Transverse colon (tissue), 4 donors: ENCODE measurements around the gene SFXN2. TPM values are rescaled to one million over a fixed set of nuclear protein-coding genes. Genes with fewer than 3 reads are reported as not detected.
"Not testable (repeated sequence)": the region's sequence is repeated elsewhere in the genome, so short reads cannot be mapped to it uniquely, and the experiment has no call there.

Experiments used
- DNase-seq: peaks from one replicate; pipeline ENCODE4 v3.0.0-alpha.2; 2019
- H3K27ac ChIP-seq, 4 donors: fragments of 200-600 bp; sonication (generic); 2 replicates each; pipeline ENCODE4 v1.5.1; 2016 to 2018; ENCODE audit warnings: inconsistent platforms in 4 of 4
- H3K27me3 ChIP-seq: fragments of 200-600 bp; sonication (generic); 2 replicates; pipeline ENCODE4 v1.5.1; 2017; ENCODE audit warnings: inconsistent platforms
- H3K36me3 ChIP-seq, 4 donors: fragments of 200-600 bp; sonication (generic); 2 replicates each; pipeline ENCODE4 v1.5.1; 2017 to 2019; ENCODE audit warnings: inconsistent platforms in 4 of 4
- H3K4me1 ChIP-seq, 4 donors: fragments of 200-600 bp; sonication (generic); 2 replicates each; pipeline ENCODE4 v1.5.1; 2017 to 2020; ENCODE audit warnings: inconsistent platforms in 4 of 4
- H3K4me3 ChIP-seq, 4 donors: fragments of 200-600 bp; sonication (generic); 1 replicate in 1 of 4; 2 replicates in 3 of 4; pipeline versions ENCODE4 v1.5.1 to v1.6.1; 2017 to 2019; ENCODE audit warnings: inconsistent platforms in 4 of 4
- H3K9me3 ChIP-seq, 2 donors: fragments of 200-600 bp; sonication (generic); 2 replicates each; pipeline ENCODE4 v1.5.1; 2017 to 2019; ENCODE audit warnings: inconsistent platforms in 2 of 2
- EP300 ChIP-seq: sonication (generic); formaldehyde crosslinking; IDR thresholded peaks from one replicate; pipeline ENCODE4 v1.6.1; 2017; ENCODE audit warnings: antibody characterized with exemption, low read depth
- POLR2A ChIP-seq: fragments of 450-650 bp; IDR thresholded peaks from one replicate; pipeline ENCODE4 v1.6.1; 2016; ENCODE audit warnings: antibody characterized with exemption, mild to moderate bottlenecking, moderate library complexity
- POLR2AphosphoS5 ChIP-seq, 3 donors: sonication (generic); formaldehyde crosslinking; IDR thresholded peaks; one replicate each; pipeline ENCODE4 v1.6.1; 2016; ENCODE audit warnings: antibody characterized with exemption in 3 of 3
- WGBS, 2 donors: methylation state at CpG; one replicate each; pipeline ENCODE4 v1.1.5; 2018; ENCODE audit warnings: low coverage in 1 of 2; 5-methylcytosine and 5-hydroxymethylcytosine counted together
- in situ Hi-C, 4 donors: fragments of 200-750 bp; cut with MboI; loops; one replicate each; pipeline versions ENCODE4 v1.15.0 to v1.15.1; 2017; ENCODE audit warnings: low sequenced_read_pairs in 3 of 4, low pct_ligation_motif_present in 1 of 4, low pct_unique_long_range_greater_than_20kb in 1 of 4
- intact Hi-C: fragments of 100-400 bp; cut with DNase I; formaldehyde crosslinking; loops from one replicate; pipeline ENCODE4 v1.15.1; 2023; ENCODE audit warnings: low total_unique reads
- total RNA-seq, 4 donors: library from RNA; depleted of rRNA; stranded (reverse); fragments of >200 nt; gene quantifications; one replicate each; pipeline ENCODE4 v1.1.0, GENCODE V29; 2016
- TF ChIP-seq, protein P1 (sequence below), 5 experiments: fragments of 200-600 bp in 3 of 5; fragments of 450-650 bp in 2 of 5; sonication (generic) in 3 of 5; IDR thresholded peaks; 1 replicate in 2 of 5; 2 replicates in 3 of 5; pipeline ENCODE4 v1.5.1; 2016 to 2017; ENCODE audit warnings: antibody characterized with exemption in 5 of 5, inconsistent platforms in 3 of 5, mild to moderate bottlenecking in 2 of 5, moderate library complexity in 1 of 5

SFXN2 gene
- total RNA-seq, 4 donors from 2014 or later: 2.1 to 64.9 (median 7.3) TPM

DNA sequence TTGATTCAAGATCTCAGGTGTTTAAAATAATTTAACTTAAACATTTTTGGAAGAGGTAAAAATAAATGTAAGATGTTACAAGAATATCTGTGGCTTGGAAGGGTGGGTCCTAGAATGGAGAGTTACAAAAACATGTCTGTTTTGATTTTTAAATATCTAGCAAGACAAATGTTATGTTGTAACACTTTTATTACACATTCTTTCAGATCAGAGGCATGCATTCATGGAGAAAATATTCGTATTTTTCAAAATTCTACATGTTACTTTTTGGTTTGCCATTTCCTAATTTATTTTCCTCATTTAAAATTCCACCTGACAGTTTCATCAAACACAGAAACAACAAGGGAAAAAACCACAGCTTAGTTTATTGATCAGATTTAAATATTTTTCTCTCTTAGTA is 39.3 kb downstream of the SFXN2 start:
- no peak for DNase-seq
- H3K9me3 ChIP-seq: no peaks in the 10 kb centered on the region
- TF ChIP-seq POLR2AphosphoS5 (IDR thresholded peaks at IDR 0.05) (no peak), POLR2A (no peak), EP300 (no peak)
- TF ChIP-seq, protein P1, sequence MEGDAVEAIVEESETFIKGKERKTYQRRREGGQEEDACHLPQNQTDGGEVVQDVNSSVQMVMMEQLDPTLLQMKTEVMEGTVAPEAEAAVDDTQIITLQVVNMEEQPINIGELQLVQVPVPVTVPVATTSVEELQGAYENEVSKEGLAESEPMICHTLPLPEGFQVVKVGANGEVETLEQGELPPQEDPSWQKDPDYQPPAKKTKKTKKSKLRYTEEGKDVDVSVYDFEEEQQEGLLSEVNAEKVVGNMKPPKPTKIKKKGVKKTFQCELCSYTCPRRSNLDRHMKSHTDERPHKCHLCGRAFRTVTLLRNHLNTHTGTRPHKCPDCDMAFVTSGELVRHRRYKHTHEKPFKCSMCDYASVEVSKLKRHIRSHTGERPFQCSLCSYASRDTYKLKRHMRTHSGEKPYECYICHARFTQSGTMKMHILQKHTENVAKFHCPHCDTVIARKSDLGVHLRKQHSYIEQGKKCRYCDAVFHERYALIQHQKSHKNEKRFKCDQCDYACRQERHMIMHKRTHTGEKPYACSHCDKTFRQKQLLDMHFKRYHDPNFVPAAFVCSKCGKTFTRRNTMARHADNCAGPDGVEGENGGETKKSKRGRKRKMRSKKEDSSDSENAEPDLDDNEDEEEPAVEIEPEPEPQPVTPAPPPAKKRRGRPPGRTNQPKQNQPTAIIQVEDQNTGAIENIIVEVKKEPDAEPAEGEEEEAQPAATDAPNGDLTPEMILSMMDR (IDR thresholded peaks at IDR 0.05): no peak
- no peaks in the 10 kb centered on the region for H3K27me3 ChIP-seq
- H3K4me3 ChIP-seq: no peak overlapping the region
- intact Hi-C loops: no loop called here
- peak overlapping the region; percentile 75 to 78 (median 76) for H3K27ac ChIP-seq
- in situ Hi-C loops: no loop called here
- WGBS, 2 donors: 68 to 73% methylated on average over 1 of the region's 1 CpG
- H3K4me1 ChIP-seq: peaks cover 10 to 30% (median 22%) of the 10 kb centered on the region in 4 donors
- no peaks in the 10 kb centered on the region for H3K36me3 ChIP-seq

DNA sequence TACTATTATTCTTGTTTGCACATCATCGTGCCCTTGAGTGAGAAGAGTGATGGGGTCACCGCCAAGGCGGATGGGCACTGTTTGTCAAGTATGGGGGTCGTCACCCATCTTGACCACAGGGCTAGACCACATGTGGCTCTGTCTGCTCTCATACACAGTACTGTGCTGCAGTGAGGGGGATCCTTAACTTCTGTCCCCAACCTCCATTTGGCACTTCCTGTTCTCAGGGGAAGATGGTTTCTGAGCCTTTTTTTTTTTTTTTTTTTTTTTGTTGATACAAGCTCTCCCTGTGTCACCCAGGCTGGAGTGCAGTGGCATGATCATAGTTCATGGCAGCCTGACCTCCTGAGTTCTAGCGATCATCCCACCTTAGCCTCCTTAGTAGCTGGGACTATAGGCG is 42.9 kb downstream of the SFXN2 start:
- Histone ChIP-seq H3K36me3 (no peaks in the 10 kb centered on the region), H3K4me3 (no peak overlapping the region), H3K27ac (peak overlapping the region in 1 of 4 donors; percentile 67), H3K4me1 (peaks cover 10 to 26% (median 17%) of the 10 kb centered on the region in 4 donors), H3K9me3 (no peaks in the 10 kb centered on the region), H3K27me3 (no peaks in the 10 kb centered on the region)
- in situ Hi-C loops: no loop called here
- DNase-seq: no peak
- intact Hi-C loops: no loop called here
- WGBS, 2 donors: 90 to 96% methylated on average over 2 to 6 of the region's 6 CpGs
- no peak for TF ChIP-seq EP300
- TF ChIP-seq, protein P1 (IDR thresholded peaks at IDR 0.05): no peak

DNA sequence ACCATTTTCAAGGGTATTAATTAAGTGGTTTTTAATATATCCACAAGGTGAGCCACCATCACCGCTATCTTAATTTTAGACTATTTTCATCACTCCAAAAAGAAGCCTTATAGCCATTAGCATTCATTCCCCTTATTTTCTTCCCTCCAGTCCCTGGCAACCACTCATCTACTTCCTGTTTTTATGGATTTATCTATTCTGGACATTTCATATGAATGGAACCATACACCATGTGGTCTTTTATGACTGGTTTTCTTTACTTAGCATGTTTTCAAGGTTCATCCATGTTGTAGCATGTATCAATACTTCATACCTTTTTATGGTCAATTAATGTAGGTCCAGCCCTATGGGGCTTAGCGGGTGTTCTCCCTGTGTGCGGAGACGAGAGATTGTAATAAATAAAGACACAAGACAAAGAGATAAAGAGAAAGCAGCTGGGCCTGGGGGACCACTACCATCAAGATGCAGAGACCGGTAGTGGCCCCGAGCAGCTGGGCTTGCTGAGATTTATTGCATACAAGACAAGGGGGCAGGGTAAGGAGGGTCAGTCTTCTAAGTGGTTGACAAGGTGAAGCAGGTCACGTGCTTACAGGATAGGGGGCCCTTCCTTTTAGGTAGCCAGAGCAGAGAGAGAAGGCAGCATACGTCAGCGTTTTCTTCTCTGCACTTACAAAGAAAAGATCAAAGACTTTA is 44.0 kb downstream of the SFXN2 start:
- Histone ChIP-seq H3K4me3 (no peak overlapping the region), H3K27ac (peak overlapping the region; percentile 67 to 75 (median 68)), H3K4me1 (peaks cover 8 to 16% (median 10%) of the 10 kb centered on the region in 4 donors), H3K27me3 (no peaks in the 10 kb centered on the region), H3K36me3 (no peaks in the 10 kb centered on the region), H3K9me3 (no peaks in the 10 kb centered on the region)
- intact Hi-C loops: no loop called here
- no peak for DNase-seq
- in situ Hi-C loops: no loop called here
- no peak for TF ChIP-seq EP300
- TF ChIP-seq, protein P1 (IDR thresholded peaks at IDR 0.05): no peak
- TF ChIP-seq POLR2AphosphoS5 (IDR thresholded peaks at IDR 0.05): no peak
- no peak for TF ChIP-seq POLR2A
- WGBS, 2 donors: 79 to 87% methylated on average over 3 to 9 of the region's 9 CpGs

DNA sequence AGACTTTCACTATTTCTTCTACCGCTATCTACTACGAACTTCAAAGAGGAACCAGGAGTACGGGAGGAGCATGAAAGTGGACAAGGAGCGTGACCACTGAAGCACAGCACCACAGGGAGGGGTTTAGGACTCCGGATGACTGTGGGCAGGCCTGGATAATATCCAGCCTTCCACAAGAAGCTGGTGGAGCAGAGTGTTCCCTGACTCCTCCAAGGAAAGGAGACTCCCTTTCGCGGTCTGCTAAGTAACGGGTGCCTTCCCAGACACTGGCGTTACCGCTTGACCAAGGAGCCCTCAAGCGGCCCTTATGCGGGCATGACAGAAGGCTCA is 44.5 kb downstream of the SFXN2 start:
- H3K9me3 ChIP-seq, intact Hi-C loops, in situ Hi-C loops, H3K36me3 ChIP-seq, H3K27me3 ChIP-seq, DNase-seq, H3K4me3 ChIP-seq: not testable (repeated sequence)
- WGBS, 2 donors: 56 to 69% methylated on average over 5 to 12 of the region's 12 CpGs
- H3K4me1 ChIP-seq: peaks cover 5 to 12% (median 9%) of the 10 kb centered on the region in 4 donors
- TF ChIP-seq EP300: peak; percentile 19
- peak in 2 of 3 donors; percentile 9 to 35 for TF ChIP-seq POLR2AphosphoS5 (IDR thresholded peaks at IDR 0.05)
- H3K27ac ChIP-seq: peak overlapping the region; percentile 67 to 75 (median 68)
